CD8-positive, alpha-beta memory T cell (primary cell): ENCODE data around the gene RGS7. TPM values are rescaled to one million over a fixed set of nuclear protein-coding genes. Genes with fewer than 3 reads are reported as not detected.
"Not testable (repeated sequence)": the region's sequence is repeated elsewhere in the genome, so short reads cannot be mapped to it uniquely, and the experiment has no call there.

Experiments
- CTCF ChIA-PET: fragments of 350-600 bp; sonication (Branson Sonifier 250); formaldehyde crosslinking; loops from one replicate; lab custom pipeline; 2021; ENCODE audit warnings: antibody characterized with exemption; lab: Charles Lee
- POLR2A ChIA-PET: fragments of 350-600 bp; sonication (Branson Sonifier 250); formaldehyde crosslinking; loops from one replicate; lab custom pipeline; 2021; ENCODE audit warnings: antibody characterized with exemption; lab: Charles Lee
- DNase-seq, 5 donors: peaks; one replicate each; pipeline versions ENCODE4 v3.0.0 to v3.0.0-alpha.2; 2020 to 2022; ENCODE audit warnings: mixed read lengths in 1 of 5
- H3K27ac ChIP-seq: one replicate; pipeline ENCODE4 v1.7.0; 2013; ENCODE audit warnings: low read depth, mild to moderate bottlenecking, low read length, moderate library complexity
- H3K27me3 ChIP-seq: 2 replicates; pipeline ENCODE4 v1.7.0; 2013; ENCODE audit warnings: low read length, mild to moderate bottlenecking; ENCODE audit not compliant: insufficient read depth, poor library complexity, severe bottlenecking
- H3K36me3 ChIP-seq: 2 replicates; pipeline ENCODE4 v1.7.0; 2013; ENCODE audit warnings: mild to moderate bottlenecking, low read length, moderate library complexity; ENCODE audit not compliant: insufficient read depth
- H3K4me1 ChIP-seq: 2 replicates; pipeline ENCODE4 v1.7.0; 2013; ENCODE audit warnings: mild to moderate bottlenecking, low read length, moderate library complexity; ENCODE audit not compliant: insufficient read depth
- H3K4me3 ChIP-seq: 2 replicates; pipeline ENCODE4 v1.7.0; 2013; ENCODE audit warnings: mild to moderate bottlenecking, low read length
- H3K9me3 ChIP-seq: 2 replicates; pipeline ENCODE4 v1.7.0; 2013; ENCODE audit warnings: mild to moderate bottlenecking, low read length
- H3K27ac Mint-ChIP-seq, 8 donors: one replicate each; pipeline ENCODE4 v1.8.0; 2020 to 2021; ENCODE audit warnings: mixed read lengths in 8 of 8, mild to moderate bottlenecking in 6 of 8, inconsistent platforms in 3 of 8, moderate library complexity in 3 of 8
- H3K27me3 Mint-ChIP-seq, 2 donors: one replicate each; pipeline ENCODE4 v1.8.0; 2020 to 2021; ENCODE audit warnings: mixed read lengths in 2 of 2, mild to moderate bottlenecking in 1 of 2, moderate library complexity in 1 of 2
- H3K36me3 Mint-ChIP-seq, 3 donors: one replicate each; pipeline ENCODE4 v1.8.0; 2020 to 2021; ENCODE audit warnings: mixed read lengths in 3 of 3, inconsistent platforms in 1 of 3, mild to moderate bottlenecking in 1 of 3
- H3K4me1 Mint-ChIP-seq, 3 donors: one replicate each; pipeline ENCODE4 v1.8.0; 2020 to 2021; ENCODE audit warnings: mixed read lengths in 3 of 3, inconsistent platforms in 1 of 3, mild to moderate bottlenecking in 1 of 3
- H3K4me3 Mint-ChIP-seq, 7 donors: one replicate each; pipeline ENCODE4 v1.8.0; 2020 to 2021; ENCODE audit warnings: mixed read lengths in 7 of 7, mild to moderate bottlenecking in 6 of 7, moderate library complexity in 4 of 7, inconsistent platforms in 2 of 7
- H3K9me3 Mint-ChIP-seq, 5 donors: one replicate each; pipeline ENCODE4 v1.8.0; 2020 to 2022; ENCODE audit warnings: mixed read lengths in 5 of 5, mild to moderate bottlenecking in 3 of 5, moderate library complexity in 2 of 5, inconsistent platforms in 1 of 5
- polyA plus RNA-seq: library from polyadenylated mRNA; unstranded; fragments of 300-500 nt; fragmentation: Illumina TruSeq; gene quantifications from one replicate; pipeline ENCODE4 v1.2.3, GENCODE V29; 2021
- total RNA-seq, 2 experiments: library from RNA; stranded (reverse); gene quantifications; one replicate each; pipeline ENCODE4 v1.2.3, GENCODE V29; 2021

The RGS7 gene
- total and polyA plus RNA-seq, 3 experiments from 2014 or later = not detected

DNA sequence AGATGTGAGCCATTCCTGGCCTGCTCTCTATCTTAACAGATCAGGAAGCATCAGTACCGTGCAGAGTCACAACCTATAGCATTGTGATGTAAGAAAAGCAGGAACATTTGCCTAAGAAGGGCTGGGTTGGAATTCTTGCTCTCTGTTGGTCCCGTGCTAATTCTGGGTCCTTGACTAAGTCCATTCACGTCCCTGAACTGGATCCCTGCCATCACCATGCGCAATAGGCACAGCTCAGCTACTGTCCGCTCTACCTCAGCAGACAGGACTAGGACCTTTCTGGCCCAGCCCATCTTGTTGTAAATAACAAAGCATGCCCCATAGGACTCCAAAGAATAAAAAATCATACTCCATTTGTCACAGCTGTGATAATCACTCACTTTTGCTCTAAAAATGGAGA, 175.0 kb downstream of the RGS7 start:
- no peak overlapping the region for H3K27ac Mint-ChIP-seq
- H3K9me3 Mint-ChIP-seq = peaks cover 5 to 16% (median 7%) of the 10 kb centered on the region in 5 donors
- ChIA-PET CTCF (no interaction called here), POLR2A (no interaction called here)
- Histone ChIP-seq H3K36me3 (no peaks in the 10 kb centered on the region), H3K4me3 (no peak overlapping the region), H3K27ac (no peak overlapping the region), H3K4me1 (no peaks in the 10 kb centered on the region), H3K27me3 (no peaks in the 10 kb centered on the region), H3K9me3 (no peaks in the 10 kb centered on the region)
- H3K4me3 Mint-ChIP-seq = no peak overlapping the region
- no peaks in the 10 kb centered on the region for H3K27me3 Mint-ChIP-seq
- no peaks in the 10 kb centered on the region for H3K4me1 Mint-ChIP-seq
- no peak for DNase-seq
- no peaks in the 10 kb centered on the region for H3K36me3 Mint-ChIP-seq

- no peaks in the 10 kb centered on the region for H3K27me3 Mint-ChIP-seq
- no peak overlapping the region for H3K4me3 Mint-ChIP-seq
- no peaks in the 10 kb centered on the region for H3K36me3 Mint-ChIP-seq
- H3K4me3 ChIP-seq = no peak overlapping the region
- H3K9me3 Mint-ChIP-seq = peaks cover 5 to 16% (median 7%) of the 10 kb centered on the region in 5 donors
- no peaks in the 10 kb centered on the region for H3K36me3 ChIP-seq
- H3K4me1 Mint-ChIP-seq = no peaks in the 10 kb centered on the region
- H3K27me3 ChIP-seq = no peaks in the 10 kb centered on the region
- H3K27ac Mint-ChIP-seq = no peak overlapping the region
- ChIA-PET CTCF (no interaction called here), POLR2A (no interaction called here)
- no peaks in the 10 kb centered on the region for H3K9me3 ChIP-seq
- H3K4me1 ChIP-seq = no peaks in the 10 kb centered on the region
- no peak overlapping the region for H3K27ac ChIP-seq
- DNase-seq = no peak
Observed at GRCh38 chr1:241181471-241181870, 175.5 kb downstream of the RGS7 start.

- no peak overlapping the region for H3K4me3 Mint-ChIP-seq
- POLR2A ChIA-PET = no interaction called here
- H3K4me3 ChIP-seq = no peak overlapping the region
- H3K9me3 Mint-ChIP-seq = peaks cover 5 to 13% (median 7%) of the 10 kb centered on the region in 5 donors
- H3K27me3 ChIP-seq = no peaks in the 10 kb centered on the region
- no peak overlapping the region for H3K27ac ChIP-seq
- no peaks in the 10 kb centered on the region for H3K4me1 ChIP-seq
- DNase-seq = no peak
- no peaks in the 10 kb centered on the region for H3K9me3 ChIP-seq
- H3K36me3 Mint-ChIP-seq = no peaks in the 10 kb centered on the region
- no peaks in the 10 kb centered on the region for H3K36me3 ChIP-seq
- H3K27me3 Mint-ChIP-seq = peaks cover 0 to under 1% of the 10 kb centered on the region in 2 donors
- H3K27ac Mint-ChIP-seq = no peak overlapping the region
- H3K4me1 Mint-ChIP-seq = no peaks in the 10 kb centered on the region
- CTCF ChIA-PET = no interaction called here
Observed at GRCh38 chr1:241180569-241180968, 176.4 kb downstream of the RGS7 start.

DNA sequence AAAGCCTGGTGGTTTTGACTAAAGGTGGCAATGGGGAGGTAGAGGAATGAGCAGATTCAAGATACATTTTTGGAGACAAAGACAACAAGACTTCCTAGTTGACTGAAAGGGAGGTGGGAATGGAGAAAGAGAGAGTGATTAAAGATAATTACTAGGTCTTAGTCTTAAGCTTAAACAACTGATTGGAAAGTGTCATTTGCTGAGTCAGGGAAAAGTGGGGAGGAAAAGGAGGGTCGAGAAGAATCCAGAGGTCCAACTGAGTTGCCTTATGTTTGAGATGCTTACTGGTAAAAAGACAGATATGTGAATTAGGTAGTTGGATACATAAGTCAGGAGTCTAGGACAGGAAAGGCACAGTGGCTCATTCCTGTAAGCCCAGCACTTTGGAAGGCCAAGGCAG, 179.3 kb downstream of the RGS7 start:
- Mint-ChIP-seq H3K27me3 (peaks cover 0 to 3% of the 10 kb centered on the region in 2 donors), H3K4me1 (no peaks in the 10 kb centered on the region), H3K27ac (no peak overlapping the region), H3K36me3 (no peaks in the 10 kb centered on the region), H3K4me3 (no peak overlapping the region), H3K9me3 (peaks cover 0 to 5% (median 0%) of the 10 kb centered on the region in 5 donors)
- H3K36me3 ChIP-seq = no peaks in the 10 kb centered on the region
- H3K27me3 ChIP-seq = no peaks in the 10 kb centered on the region
- no peaks in the 10 kb centered on the region for H3K9me3 ChIP-seq
- no peak overlapping the region for H3K4me3 ChIP-seq
- ChIA-PET POLR2A (no interaction called here), CTCF (no interaction called here)
- no peaks in the 10 kb centered on the region for H3K4me1 ChIP-seq
- no peak for DNase-seq
- H3K27ac ChIP-seq = no peak overlapping the region

GRCh38 chr1:241172486-241172885, 184.5 kb downstream of the RGS7 start:
- Mint-ChIP-seq H3K27me3 (peaks cover 0 to 3% of the 10 kb centered on the region in 2 donors), H3K4me1 (no peaks in the 10 kb centered on the region), H3K36me3 (no peaks in the 10 kb centered on the region), H3K9me3 (peaks cover 0 to 20% (median 2%) of the 10 kb centered on the region in 5 donors), H3K27ac (no peak overlapping the region), H3K4me3 (no peak overlapping the region)
- H3K27ac ChIP-seq = no peak overlapping the region
- H3K9me3 ChIP-seq = no peaks in the 10 kb centered on the region
- no peak overlapping the region for H3K4me3 ChIP-seq
- ChIA-PET POLR2A (no interaction called here), CTCF (no interaction called here)
- DNase-seq = no peak
- H3K27me3 ChIP-seq = no peaks in the 10 kb centered on the region
- no peaks in the 10 kb centered on the region for H3K36me3 ChIP-seq
- no peaks in the 10 kb centered on the region for H3K4me1 ChIP-seq

GRCh38 chr1:241171991-241172390, 185.0 kb downstream of the RGS7 start:
- ChIA-PET CTCF (no interaction called here), POLR2A (no interaction called here)
- Histone ChIP-seq H3K9me3 (no peaks in the 10 kb centered on the region), H3K27ac (no peak overlapping the region), H3K27me3 (no peaks in the 10 kb centered on the region), H3K4me3 (no peak overlapping the region), H3K36me3 (no peaks in the 10 kb centered on the region), H3K4me1 (no peaks in the 10 kb centered on the region)
- Mint-ChIP-seq H3K36me3 (no peaks in the 10 kb centered on the region), H3K4me1 (no peaks in the 10 kb centered on the region), H3K27ac (no peak overlapping the region), H3K27me3 (peaks cover 0 to 3% of the 10 kb centered on the region in 2 donors), H3K9me3 (peaks cover 0 to 22% (median 1%) of the 10 kb centered on the region in 5 donors), H3K4me3 (no peak overlapping the region)
- no peak for DNase-seq

DNA sequence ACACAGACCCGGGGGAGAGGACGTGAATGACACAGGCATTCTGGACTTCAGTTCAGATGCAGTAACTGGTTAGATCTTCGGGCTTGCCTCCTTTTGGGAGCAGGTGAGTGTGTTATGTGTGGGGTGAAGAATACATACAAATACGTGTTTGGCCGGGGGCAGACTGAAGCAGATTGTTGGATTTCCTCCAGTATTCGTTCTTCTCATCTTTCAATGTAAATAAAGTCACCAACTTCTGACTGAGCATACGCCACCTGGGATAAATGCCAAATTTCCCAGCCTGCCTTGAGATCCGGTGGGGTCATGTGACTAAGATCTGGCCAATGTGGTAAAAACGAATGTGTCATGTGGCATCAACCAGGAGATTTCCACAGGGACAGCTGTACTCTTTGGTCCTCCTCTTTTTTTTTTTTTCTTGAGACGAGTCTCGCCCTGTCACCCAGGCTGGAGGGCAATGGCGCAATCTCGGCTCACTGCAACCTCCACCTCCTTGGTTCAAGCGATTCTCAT, 189.8 kb downstream of the RGS7 start:
- CTCF ChIA-PET = no interaction called here
- H3K4me3 ChIP-seq = no peak overlapping the region
- Mint-ChIP-seq H3K27me3 (no peaks in the 10 kb centered on the region), H3K9me3 (peaks cover 3 to 28% (median 7%) of the 10 kb centered on the region in 5 donors), H3K36me3 (no peaks in the 10 kb centered on the region), H3K27ac (no peak overlapping the region), H3K4me3 (no peak overlapping the region), H3K4me1 (no peaks in the 10 kb centered on the region)
- H3K9me3 ChIP-seq = no peaks in the 10 kb centered on the region
- POLR2A ChIA-PET = no interaction called here
- H3K27me3 ChIP-seq = no peaks in the 10 kb centered on the region
- no peak overlapping the region for H3K27ac ChIP-seq
- no peaks in the 10 kb centered on the region for H3K36me3 ChIP-seq
- H3K4me1 ChIP-seq = no peaks in the 10 kb centered on the region
- no peak for DNase-seq

GRCh38 chr1:241166625-241167024, 190.4 kb downstream of the RGS7 start:
- no peaks in the 10 kb centered on the region for H3K27me3 ChIP-seq
- H3K27ac ChIP-seq = no peak overlapping the region
- peaks cover 3 to 26% (median 9%) of the 10 kb centered on the region in 5 donors for H3K9me3 Mint-ChIP-seq
- no peaks in the 10 kb centered on the region for H3K4me1 Mint-ChIP-seq
- DNase-seq = no peak
- H3K27ac Mint-ChIP-seq = no peak overlapping the region
- no peaks in the 10 kb centered on the region for H3K36me3 ChIP-seq
- H3K9me3 ChIP-seq = no peaks in the 10 kb centered on the region
- H3K4me3 Mint-ChIP-seq = no peak overlapping the region
- no peaks in the 10 kb centered on the region for H3K4me1 ChIP-seq
- H3K27me3 Mint-ChIP-seq = no peaks in the 10 kb centered on the region
- ChIA-PET POLR2A (no interaction called here), CTCF (no interaction called here)
- no peak overlapping the region for H3K4me3 ChIP-seq
- H3K36me3 Mint-ChIP-seq = no peaks in the 10 kb centered on the region

GRCh38 chr1:241165256-241165655, 191.7 kb downstream of the RGS7 start:
- peaks cover 3 to 19% (median 9%) of the 10 kb centered on the region in 5 donors for H3K9me3 Mint-ChIP-seq
- CTCF ChIA-PET, H3K9me3 ChIP-seq, POLR2A ChIA-PET, H3K27me3 Mint-ChIP-seq, DNase-seq, H3K27ac ChIP-seq, H3K4me1 Mint-ChIP-seq, H3K36me3 ChIP-seq, H3K36me3 Mint-ChIP-seq, H3K4me3 Mint-ChIP-seq, H3K27me3 ChIP-seq, H3K27ac Mint-ChIP-seq, H3K4me1 ChIP-seq, H3K4me3 ChIP-seq: not testable (repeated sequence)
